ENCODE measurements around the gene RPS2.

DNA sequence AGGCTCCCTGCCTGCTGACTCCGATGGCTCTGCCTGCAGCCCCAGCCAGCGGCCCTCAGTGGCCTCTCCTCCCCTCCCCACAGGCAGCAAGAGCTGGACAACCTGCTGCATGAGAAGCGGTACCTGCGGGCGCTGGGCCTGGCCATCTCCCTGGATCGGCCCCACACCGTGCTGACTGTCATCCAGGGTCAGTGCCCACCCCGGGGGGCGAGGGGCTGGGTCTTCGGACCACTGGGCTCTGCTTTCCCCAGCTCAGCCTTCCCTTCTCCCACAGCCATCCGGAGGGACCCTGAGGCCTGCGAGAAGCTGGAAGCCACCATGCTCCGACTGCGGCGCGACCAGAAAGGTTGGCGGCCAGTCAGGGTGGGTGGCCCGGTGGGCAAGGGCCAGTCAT is 13.2 kb upstream of the RPS2 start:
- TF ChIP-seq POLR2A (IDR thresholded peaks at IDR 0.05; ENCODE audit: low read length), result no peak
- TF ChIP-seq GATA1 (IDR thresholded peaks at IDR 0.05; ENCODE audit: low read depth, low read length), result no peak

Measured in erythroblast (primary cell).